A549 treated with AZD2906 at 1 μM for 4 hours (cell line): ENCODE results near the gene MRO. TPM values are rescaled to one million over a fixed set of nuclear protein-coding genes. Genes with fewer than 3 reads are reported as not detected.

Experiments used
- total RNA-seq: library from RNA; stranded (reverse); fragments of 200-300 nt; extraction: Qiagen RNA extraction; gene quantifications from 5 replicates; pipeline ENCODE4 v1.2.3, GENCODE V29; 2022

Gene MRO
- total RNA-seq: 0.08 to 0.36 TPM (median 0.26 TPM) in 5 replicates

DNA sequence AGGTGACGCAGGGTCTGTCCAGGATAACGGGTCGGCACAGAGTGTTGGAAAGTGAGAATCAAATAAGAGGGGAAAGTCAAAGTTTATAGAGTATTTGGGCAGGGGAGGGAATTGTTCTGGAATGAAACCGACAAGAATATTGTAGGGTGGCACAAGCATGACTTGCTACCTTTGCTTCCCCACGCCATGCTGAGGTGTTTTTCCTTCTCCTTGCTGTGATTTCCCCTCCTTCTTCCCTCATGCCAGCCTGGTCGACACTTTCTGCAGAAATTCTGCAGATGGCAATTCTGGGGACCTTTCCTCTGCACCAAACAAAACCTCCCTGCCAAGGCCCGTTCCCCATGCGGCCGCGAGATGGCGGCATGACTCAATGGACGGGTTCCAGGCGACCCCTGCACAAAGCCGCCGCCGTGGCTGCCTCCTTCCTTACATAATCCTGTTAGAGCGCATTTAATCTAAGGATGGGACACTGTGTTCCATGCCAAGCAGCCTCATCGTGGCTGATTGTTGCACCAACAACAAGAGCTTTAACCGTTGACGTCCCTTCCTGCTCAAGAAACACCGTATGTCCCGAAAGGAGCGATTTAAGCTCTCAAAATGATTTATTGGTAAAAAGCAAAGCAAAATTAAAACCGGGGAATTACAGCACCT is at the start of gene MRO:
MRO (minus strand) TSS at position 289 of the 651 bp plus-strand sequence. CDS start 10,616 bp downstream, outside the sequence.

Other genes with a start within 250 kb of the MRO start
- gene ME2, start 59.1 kb upstream of the MRO start, total RNA-seq: 29.7 to 36.3 TPM (median 31.9 TPM) in 5 replicates
- 4.3 to 5.8 TPM (median 5.4 TPM) in 5 replicates for gene ELAC1, start 148.0 kb upstream of the MRO start, total RNA-seq
- 42.9 to 57.1 TPM (median 56.0 TPM) in 5 replicates for gene SMAD4, start 210.2 kb upstream of the MRO start, total RNA-seq